Activated T-helper 1 cell treated with Interleukin-2 at 50 U/mL for 16 hours (primary cell): ENCODE results near the gene MOCOS.

ENCODE experiments used
- DNase-seq: peaks from one replicate; pipeline ENCODE4 v3.0.0-alpha.2; 2020; ENCODE audit warnings: low read depth

Gene MOCOS

DNA sequence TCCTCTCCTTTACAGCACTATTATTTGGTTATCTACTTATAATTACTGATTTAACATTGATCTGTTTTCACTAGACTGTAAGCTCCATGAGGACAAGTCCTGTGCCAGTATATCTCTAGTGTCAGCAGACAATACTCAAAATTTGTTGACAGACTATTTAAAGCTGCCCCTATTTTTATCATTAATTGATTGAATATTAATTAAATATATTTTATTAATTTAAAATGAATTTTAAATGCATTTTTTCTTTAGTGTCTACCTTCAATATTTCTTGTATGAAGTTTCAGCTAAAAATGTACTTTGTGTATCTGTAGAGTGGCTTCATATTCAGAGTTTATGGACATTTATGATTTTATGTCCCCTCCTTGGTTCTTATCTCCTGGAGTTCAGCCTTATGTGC is 83.9 kb downstream of the MOCOS start:
- DNase-seq: no peak

DNA sequence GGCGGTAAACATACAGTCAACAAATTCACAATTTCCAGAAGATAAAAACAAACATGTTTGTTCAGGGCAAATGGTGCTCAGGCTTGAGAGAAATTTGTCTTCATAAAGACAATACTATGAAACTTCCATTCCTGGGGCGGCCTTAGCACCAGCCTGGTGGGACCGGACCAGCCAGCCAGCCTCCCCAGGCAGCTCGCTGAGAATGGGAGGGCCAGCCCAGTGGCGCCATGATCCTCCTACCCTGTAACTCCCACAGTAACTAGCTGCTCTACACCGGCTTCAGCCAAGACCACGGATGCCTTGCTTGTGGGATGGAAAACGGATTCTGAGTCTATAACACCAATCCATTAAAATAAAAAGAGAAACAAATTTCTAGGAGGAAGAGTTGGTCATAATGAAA is 86.0 kb downstream of the MOCOS start:
- no peak for DNase-seq

DNA sequence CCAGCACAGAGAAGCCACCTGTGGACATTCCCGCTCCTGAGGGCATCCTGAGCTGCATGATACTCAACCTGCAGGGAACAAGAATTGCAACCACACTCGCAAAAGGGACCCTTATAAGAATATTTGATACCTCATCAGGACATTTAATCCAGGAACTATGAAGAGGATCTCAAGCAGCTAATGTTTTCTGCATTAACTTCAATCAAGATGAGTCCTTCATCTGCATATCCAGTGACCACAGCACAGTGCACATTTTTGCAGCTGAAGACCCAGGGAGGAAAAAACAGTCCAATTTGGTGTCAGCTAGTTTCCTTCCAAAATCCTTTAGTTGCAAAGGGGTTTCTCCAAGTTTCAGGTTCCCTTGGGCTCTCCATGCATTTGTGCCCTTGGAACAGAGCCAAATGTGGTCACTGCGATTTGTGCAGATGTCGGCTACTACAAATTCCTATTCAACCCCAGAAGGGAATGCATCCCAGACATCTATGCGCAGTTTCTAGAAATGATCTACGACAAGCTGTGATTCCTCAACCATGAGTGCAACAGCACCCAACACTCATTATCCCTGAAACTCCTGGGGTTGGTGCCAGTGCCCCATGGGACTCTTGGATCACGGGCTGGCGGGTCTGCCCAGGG is 86.9 kb downstream of the MOCOS start:
- no peak for DNase-seq

DNA sequence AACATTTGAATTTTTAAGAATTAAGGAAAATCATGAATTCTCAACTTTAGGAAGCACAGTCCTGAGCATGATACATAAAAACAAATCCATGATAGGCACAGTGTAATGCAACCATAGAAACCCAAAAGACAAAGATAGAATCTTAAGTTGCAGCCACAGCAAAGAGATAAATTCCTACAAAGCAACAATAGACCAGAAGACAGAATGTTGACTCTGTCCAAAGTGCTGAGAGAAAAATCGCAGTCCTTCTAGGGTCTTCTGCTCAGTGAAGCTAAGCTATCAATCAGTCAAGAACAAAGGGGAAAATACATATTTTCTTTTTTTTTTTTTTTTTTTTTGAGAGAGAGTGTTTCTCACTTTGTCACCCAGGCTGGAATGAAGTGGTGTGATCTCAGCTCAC is 88.3 kb downstream of the MOCOS start:
- no peak for DNase-seq

DNA sequence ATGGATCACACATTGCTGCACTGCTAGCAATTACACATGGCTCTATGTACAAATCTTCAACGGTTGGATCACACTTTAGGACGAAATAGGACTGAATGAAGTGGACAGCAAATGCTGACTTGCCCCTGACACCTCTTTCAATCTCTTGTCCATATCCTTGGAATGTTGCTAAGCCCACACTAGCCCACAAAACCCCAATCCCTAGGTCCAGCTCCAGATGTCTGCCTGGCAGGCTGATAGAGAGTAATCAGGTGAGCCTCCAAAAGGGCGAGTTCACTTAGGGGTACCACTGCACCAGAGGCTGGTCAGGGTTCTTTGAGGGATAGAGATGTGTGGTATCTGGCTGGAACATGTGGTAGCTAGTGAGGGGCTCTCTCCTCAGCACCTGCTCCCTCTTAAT is 91.7 kb downstream of the MOCOS start:
- DNase-seq: no peak

DNA sequence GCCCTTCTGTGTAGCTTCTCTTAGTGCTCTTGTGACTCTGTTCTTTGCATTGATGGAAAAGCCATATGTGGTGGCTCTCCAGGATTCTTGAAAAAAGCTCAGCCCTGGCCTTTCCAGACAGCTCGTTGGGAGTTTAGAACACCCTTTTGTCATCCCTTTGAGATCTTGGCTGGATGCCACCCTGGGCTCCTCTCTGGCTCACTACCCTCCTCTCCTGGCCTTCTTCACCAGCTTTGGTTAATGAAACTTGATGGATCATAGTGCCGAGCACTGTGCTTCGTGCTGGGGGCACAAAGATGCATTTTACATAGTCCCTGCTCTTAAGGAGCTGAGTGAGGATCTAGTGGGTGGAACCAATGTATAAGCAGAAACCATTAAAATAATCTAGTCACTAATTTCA is 94.6 kb downstream of the MOCOS start:
- no peak for DNase-seq

DNA sequence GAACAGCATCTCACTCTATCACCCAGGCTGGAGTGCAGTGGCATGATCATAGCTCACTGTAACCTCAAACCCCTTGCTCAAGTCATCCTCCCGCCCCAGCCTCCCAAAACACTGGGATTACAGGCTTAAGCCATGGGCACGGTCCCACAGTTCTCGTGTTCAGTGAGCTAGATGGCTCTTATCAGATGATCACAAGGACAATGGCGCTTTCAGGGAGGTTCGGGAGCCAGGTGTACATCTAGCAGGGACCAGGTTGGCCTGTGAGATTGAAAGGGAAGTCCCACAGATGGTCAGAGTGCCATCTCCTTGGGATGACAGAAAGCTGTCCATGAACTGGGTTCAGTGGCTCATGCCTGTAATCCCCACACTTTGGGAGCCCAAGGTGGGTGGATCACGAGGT is 96.2 kb downstream of the MOCOS start:
- no peak for DNase-seq

DNA sequence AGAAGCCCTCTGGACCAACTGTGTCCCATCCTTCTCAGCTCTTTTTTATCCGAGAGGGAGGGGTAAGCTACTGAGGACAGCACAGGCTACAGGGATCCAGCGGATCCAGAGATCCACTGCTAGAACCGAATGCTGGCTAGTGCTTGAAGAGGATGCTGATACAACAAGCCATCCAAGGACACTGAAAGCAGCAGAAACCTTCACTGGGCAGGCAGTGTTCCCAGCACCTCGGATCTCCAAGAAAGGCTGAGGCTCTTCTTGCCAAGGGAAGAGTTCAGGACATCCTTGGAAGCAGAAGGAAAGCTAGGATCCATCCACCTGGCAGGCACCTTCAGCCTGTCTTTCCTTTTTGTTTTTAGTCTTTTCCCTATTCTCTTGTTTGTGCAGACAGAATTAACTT is 97.0 kb downstream of the MOCOS start:
- no peak for DNase-seq

DNA sequence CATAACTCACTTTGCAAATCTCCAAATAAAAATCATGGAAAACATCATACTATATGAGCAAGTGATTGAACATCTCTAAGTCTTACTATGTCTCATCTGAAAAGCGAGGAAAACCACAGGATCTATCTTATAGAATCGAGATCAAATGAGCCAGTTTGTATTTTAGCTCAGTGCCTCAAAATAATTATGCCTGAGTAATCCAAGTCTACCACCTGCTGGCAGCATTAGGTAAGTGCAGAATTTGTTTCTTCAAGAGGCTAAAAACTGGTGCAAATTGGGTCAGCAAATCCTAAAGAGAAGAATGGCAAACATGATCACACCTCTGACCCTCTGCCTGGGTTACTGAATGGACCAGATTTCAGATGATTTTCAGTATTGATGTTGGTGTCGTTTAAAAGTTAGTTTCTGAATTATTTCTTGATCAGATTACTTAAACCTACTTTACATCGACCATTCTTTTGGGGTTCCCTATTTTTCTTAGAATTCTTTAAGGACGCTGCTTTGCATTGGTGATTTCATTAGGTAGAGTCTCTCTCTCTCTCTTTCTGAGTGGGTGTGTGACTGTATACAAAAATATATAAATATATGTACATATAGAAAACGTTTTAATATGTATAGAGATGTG is 97.5 kb downstream of the MOCOS start:
- no peak for DNase-seq

DNA sequence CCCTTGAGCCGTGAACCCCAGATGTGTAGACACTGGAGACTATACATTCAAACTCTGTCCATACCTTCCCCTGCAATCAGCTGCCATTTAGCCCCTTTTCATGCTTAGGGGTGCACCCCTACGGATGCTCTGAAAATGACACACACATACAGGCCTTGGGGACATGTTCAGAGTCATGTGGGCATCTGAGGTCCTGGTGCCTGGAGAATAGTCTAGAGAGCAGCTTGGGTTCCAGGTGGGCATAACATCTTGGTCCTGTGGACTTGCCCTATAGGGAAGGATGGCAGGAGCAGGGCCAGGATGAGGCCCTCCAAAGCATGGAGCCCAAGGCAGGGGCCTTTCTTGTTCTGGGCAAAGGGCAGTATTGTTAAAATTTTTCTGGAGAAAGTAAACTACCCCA is 100.4 kb downstream of the MOCOS start:
- no peak for DNase-seq

DNA sequence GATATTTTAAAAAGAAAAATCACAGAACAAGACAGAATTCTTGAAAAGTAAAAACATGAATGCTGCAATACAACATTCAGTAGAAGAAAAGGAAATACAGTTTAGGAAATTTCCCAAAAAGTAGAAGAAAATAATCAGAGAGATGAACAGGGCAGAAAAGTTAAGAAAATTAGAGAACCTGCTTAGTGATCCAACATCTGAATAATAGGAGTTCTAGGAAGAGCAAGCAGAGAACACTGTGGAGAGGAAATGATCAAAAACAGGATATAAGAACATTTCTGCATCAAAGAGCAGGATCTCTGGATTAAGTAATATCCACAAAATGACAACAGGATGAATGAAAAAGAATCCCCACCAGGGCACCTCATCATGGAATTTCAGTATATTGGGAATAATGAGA is 101.4 kb downstream of the MOCOS start:
- no peak for DNase-seq

DNA sequence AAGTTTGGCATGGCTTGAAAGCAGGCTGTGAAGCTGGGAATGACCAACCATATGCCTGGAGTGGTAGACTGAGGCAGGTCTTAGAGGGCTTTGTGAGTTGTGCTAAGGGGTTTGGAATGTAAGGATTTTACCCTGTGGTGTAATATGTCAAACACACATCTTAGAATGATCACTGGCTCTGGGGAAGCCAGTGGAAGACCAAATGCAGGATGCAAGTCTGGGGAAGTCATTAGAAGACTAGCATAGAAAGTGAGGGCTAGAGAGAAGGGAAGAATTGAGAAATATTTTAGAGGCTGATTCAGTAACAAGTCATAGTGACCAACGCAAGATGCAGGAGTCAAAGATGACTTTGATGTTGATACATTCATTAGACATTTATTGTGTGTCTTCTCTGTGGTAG is 106.7 kb downstream of the MOCOS start:
- DNase-seq: no peak

DNA sequence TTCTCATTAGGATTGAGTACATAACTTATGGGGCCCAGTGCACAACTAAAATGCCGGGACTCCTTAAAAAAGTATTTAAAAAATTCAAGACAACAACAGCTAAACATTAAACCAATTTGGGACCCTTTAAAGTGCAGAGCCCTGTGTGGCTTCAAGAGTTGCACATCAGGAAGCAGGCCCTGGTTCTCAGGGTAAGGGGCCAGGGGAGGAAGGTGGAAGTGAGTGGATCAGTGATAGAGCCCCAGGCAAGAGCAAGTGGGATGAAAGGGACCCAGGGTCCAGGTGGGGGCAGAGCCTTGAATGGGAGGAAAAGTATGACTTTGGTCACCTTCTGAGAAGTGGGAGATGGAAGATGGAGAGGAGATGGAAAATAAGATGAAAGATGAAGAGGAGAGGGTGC is 107.9 kb downstream of the MOCOS start:
- no peak for DNase-seq

DNA sequence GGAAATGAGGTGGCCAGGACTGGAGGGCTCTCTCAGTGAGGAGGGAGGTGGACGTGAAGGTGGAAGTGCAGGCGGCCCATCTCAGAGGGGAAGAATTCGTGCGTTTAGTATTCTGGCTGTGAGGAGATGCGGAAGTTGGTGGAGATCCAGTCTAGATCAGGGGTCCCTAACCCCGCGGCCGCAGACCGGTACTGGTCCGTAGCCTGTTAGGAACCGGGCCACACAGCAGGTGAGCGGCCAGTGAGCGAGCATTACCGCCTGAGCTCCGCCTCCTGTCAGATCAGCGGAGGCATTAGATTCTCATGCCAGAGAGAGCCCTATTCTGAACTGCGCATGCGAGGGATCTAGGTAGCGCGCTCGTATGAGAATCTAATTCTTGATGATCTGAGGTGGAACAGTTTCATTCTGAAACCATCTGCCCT is 108.6 kb downstream of the MOCOS start:
- DNase-seq: no peak

DNA sequence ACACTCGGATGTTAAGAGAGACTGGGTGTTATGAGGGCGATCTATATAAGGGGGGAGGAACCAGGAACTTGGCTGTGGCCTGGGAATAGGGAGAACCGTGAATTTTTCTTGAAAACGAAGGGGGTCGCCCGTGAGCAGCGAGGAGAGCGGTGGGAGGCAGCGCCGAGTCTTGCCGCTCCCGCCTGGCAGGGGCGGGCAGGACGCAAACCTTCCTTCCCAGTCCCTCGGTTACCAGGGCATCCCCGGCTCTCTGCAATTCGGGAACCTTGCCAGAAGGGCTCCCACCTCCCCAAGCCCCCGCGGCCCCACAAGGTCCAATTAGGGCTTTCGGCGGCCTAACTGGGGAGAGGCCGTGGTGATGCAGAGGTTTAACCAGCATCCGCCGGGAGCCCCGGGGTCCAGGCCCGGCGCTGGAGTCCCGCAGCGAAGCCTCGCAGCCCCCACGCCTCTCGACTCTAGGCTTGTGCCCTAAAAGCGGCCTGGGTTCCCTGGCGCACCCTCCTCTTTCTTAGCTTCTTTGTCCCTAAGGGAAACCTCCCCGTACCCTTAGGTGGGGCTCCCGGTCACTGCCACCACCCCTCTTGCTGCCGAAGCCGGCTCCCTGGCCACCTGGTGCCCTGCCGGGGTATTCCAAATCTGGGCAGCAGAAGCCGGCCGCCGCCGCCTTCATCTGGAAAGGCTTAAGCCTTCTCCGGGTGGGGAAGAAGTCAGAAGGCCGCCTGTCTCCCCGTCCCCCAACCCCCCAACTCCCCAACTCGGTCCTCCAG is 109.5 kb downstream of the MOCOS start:
- DNase-seq: no peak

DNA sequence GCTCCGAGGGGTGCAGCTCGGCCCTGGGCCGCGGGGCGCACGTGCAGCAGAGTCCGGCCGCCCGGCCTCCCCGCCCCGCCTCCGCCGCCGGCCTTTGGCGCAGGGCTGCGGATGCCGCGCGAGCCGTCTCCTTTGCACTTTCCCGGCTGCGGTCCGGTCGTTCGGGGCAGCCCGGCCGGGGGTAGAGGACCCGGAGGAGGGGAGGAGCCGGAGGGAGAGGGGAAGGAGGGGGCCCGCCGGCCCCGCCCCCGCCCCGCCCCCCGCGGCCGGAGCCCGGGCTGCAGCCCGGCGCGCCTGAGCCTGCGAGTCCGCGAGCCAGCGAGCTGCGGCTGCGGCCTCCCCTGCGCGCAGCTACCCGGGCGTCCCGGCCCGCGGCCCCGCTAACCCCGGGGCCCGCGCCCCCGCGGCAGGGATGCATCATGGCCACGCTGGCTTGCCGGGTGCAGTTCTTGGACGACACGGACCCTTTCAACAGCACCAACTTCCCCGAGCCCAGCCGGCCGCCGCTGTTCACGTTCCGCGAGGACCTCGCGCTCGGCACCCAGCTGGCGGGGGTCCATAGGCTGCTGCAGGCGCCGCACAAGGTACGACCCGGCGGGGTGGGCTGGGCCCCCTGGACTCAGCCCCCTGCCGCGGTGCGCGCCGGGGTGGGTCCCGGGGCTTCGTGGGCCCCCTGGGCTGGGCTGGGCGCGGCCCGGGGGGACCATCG is 110.3 kb downstream of the MOCOS start, which contains the start of gene FHOD3:
Gene FHOD3, plus strand, starts transcription at position 297 of the 709 bp plus-strand sequence. Its CDS starts 123 bp downstream, at position 420.
- DNase-seq: no peak

DNA sequence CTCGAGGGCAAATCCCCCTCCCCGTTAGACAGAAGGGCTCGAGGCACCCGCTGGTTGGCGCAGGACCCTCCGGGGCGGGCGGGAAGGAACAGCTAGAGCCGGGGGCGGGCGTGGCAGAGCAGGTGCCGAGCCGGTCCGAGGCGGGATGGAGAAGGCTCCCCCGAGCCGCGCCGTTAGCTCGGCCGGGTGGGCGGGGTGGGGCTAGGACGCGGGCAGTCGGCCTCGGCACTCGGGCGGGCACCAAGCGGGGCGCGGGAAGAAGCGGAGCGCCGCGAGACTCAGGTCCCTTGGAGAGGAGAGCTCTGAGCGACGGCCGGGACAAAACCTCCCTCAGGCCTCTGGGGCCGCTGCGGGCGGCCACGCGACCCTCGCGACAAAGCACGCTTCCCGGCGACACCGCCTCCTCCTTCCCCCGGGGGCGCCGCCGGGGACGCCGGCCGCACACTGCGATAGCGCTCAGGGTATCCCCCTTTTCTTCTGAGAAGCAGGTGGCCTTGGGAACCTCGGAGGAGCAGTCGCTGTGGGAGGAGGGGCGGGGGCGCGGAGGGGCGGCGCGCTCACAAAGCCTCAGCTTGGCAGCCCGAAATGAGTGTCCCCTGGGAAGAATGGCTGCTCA is 110.9 kb downstream of the MOCOS start:
- DNase-seq: no peak

DNA sequence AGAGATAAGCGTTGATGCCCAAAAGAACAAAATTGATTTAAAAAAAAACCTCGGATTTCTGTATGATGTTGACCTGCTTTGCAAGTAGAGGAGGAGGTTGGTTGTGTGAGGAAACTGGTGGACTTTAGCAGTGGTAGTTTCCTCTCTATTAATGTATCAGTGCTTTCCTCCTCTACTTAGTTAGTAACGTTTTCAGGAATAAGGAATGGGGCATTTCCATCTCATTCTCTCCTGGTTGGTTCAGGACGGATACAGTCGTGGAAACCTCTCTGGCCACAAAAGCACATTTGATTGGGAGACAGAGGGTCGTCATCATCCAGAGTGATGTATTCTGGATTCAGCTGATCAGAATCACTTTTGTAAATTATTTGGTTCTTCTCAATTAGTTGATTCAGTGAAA is 111.7 kb downstream of the MOCOS start:
- DNase-seq: no peak

DNA sequence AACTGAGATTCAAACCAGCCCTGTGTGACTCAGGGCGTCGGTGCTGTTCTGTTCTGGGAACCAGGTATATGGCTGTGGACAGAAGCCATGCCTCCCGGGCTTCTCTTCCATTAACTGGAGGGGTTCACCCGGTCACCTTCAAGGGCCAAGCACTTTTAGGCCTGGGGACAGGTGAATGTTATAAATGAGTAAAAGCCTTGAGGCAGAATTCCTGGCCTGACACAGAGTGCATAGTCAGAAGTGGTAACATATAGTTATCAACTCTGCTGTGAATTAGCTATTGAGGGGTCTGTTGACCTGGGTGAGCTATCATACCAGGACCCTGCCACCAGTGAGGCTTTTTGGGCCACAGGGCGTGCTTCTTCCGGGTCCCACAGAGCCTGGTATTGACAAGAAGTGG is 112.9 kb downstream of the MOCOS start:
- no peak for DNase-seq

DNA sequence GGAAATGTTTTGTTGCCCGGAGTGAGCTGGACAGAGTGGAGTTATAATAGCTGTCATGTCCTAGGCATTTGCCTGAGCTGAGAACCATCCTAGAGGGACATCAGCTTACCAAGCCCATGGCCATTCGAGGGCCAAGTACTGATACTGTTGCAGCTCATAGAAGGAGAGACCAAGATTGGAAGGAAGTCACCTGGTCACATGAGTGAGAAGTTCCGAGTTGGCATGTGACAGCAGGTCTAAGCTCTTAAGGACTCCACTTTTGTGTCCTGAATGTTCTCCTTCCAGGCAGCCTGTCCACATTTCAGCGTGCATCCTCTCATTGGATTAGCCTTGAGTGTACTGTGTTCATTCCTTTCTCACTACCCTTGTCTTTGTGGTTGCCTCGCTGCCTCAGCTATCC is 114.6 kb downstream of the MOCOS start:
- DNase-seq: no peak

DNA sequence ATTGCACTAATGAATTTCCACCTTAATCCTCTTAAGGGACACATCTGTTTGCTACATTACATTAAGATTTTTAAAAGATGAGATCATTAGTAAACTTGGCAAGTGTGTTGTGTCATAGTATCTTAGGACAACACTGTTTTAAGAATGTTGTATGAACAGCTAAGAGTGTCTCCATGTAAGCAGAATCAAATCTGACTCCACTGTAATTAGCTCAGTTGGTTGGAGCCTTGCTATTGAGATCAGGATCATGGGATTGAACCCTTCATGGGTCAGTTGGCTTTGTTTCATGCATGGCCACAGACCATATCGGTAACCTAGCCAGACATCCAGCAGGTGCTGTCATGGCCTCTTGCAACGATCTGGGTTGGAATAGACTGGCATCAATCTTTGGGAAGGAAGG is 115.4 kb downstream of the MOCOS start:
- no peak for DNase-seq

DNA sequence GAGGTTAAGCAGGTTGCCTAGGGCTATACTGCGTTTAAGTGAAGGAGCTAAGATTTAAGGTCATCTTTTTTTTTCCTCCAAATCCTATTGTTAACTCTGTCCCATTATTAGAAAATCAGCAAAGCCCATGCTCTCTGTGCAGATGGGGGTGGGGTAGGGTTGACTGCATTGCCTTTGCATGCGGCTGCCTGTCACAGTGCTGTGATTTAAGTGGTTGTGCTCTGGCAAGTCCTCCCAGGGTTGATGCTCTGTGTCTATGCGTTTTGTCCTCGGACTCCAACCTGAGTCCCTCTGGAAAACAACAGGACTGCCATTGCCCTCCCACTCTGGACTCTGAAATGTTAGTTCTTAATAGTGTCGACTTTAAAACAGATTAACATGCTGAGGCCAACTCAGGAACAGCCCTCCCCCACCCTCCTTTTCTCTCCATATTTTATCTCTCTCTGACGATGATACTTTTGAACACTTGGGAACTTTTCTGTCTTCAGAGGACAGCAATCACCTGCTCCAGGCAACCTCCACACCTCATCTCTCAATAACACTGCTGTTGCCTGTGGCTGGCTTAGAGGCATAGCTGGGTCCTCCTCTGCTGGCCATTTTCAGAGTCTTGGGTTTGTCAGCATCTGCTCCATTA is 116.0 kb downstream of the MOCOS start:
- no peak for DNase-seq
